Mucosa of descending colon (tissue), 3 donors: ENCODE results near the gene CELF2. TPM values are rescaled to one million over a fixed set of nuclear protein-coding genes. Genes with fewer than 3 reads are reported as not detected.

ENCODE experiments used
- ATAC-seq: fragments of 200-7000 bp; cut with Tn5 transposase; one replicate; pipeline ENCODE4 v1.9.1; 2020; ENCODE audit warnings: mild to moderate bottlenecking, moderate library complexity
- DNase-seq, 3 donors: peaks; one replicate each; pipeline ENCODE4 v3.0.0-alpha.2; 2020
- H3K36me3 ChIP-seq: fragments of 200-600 bp; one replicate; pipeline ENCODE4 v1.8.0; 2021; ENCODE audit warnings: low read depth, mild to moderate bottlenecking
- H3K4me1 ChIP-seq: fragments of 200-600 bp; one replicate; pipeline ENCODE4 v1.8.0; 2021; ENCODE audit warnings: low read depth, mild to moderate bottlenecking
- H3K4me3 ChIP-seq: fragments of 200-600 bp; one replicate; pipeline ENCODE4 v1.8.0; 2021; ENCODE audit warnings: mild to moderate bottlenecking
- H3K9me3 ChIP-seq: fragments of 200-600 bp; one replicate; pipeline ENCODE4 v1.8.0; 2021; ENCODE audit warnings: mild to moderate bottlenecking
- CTCF ChIP-seq: fragments of 200-600 bp; IDR thresholded peaks from one replicate; pipeline ENCODE4 v1.8.0; 2022; ENCODE audit warnings: antibody characterized with exemption, mild to moderate bottlenecking
- intact Hi-C, 2 donors: fragments of 100-400 bp; cut with DNase I in 1 of 2; cut with micrococcal nuclease in 1 of 2; formaldehyde crosslinking; loops; one replicate each; pipeline versions ENCODE4 v1.11.0 to v1.11.1; 2022; cut with DNase I, micrococcal nuclease
- total RNA-seq, 3 donors: library from RNA; stranded (reverse); fragmentation: NEBNext Ultra II Directional in 2 of 3; extraction: Animal tissue kit (Norgen Biotek cat#: 25700) in 2 of 3; gene quantifications; one replicate each; pipeline versions ENCODE4 v1.2.1 to v1.2.4, GENCODE V29; 2021 to 2023
- donor health status: DM: no; HTN: no; CAD: no; lungs with moderate emphysema.
- donor health status: DM: no; HTN: no; CAD: no.
- donor health status: DM: no; HTN: yes; CAD: no.

Gene CELF2
- total RNA-seq, 3 donors from 2014 or later: 31.4 to 56.5 (median 36.1) TPM

DNA sequence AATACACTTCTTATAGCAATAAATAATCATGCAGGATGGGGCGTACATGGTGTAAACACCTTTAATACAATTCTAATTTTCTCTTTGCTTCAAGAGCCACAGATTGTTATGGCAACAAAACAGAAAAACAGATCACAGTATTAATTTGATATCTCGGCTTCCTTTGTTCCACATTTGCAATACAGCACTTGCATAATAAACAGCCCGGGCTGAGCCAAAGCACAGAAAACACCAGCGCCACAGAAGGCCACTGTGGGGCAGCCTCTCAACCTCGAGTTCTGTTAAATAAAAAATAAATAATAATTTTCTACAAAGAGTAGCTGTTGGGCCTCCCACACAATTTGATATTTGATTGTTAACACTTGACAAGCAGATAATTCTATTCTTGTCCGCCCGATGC lies 337.9 kb downstream of the CELF2 start:
- intact Hi-C loops: no loop called here
- H3K9me3 ChIP-seq: no peaks in the 10 kb centered on the region
- TF ChIP-seq CTCF: no peak
- DNase-seq (no peak), ATAC-seq (no peak)
- no peak overlapping the region for H3K4me3 ChIP-seq
- H3K4me1 ChIP-seq: no peaks in the 10 kb centered on the region
- H3K36me3 ChIP-seq: no peaks in the 10 kb centered on the region

GRCh38 chr10:11357439-11357838 lies 339.8 kb downstream of the CELF2 start:
- no peak for ATAC-seq
- intact Hi-C loops: no loop called here
- no peaks in the 10 kb centered on the region for H3K4me1 ChIP-seq
- no peaks in the 10 kb centered on the region for H3K36me3 ChIP-seq
- H3K4me3 ChIP-seq: no peak overlapping the region
- H3K9me3 ChIP-seq: no peaks in the 10 kb centered on the region
- DNase-seq: no peak
- TF ChIP-seq CTCF: no peak

- ATAC-seq (no peak), DNase-seq (no peak)
- no peaks in the 10 kb centered on the region for H3K36me3 ChIP-seq
- H3K9me3 ChIP-seq: no peaks in the 10 kb centered on the region
- H3K4me1 ChIP-seq: no peaks in the 10 kb centered on the region
- H3K4me3 ChIP-seq: no peak overlapping the region
- intact Hi-C loops: no loop called here
- TF ChIP-seq CTCF: no peak
Measured at GRCh38 chr10:11358011-11358410, 340.3 kb downstream of the CELF2 start.

DNA sequence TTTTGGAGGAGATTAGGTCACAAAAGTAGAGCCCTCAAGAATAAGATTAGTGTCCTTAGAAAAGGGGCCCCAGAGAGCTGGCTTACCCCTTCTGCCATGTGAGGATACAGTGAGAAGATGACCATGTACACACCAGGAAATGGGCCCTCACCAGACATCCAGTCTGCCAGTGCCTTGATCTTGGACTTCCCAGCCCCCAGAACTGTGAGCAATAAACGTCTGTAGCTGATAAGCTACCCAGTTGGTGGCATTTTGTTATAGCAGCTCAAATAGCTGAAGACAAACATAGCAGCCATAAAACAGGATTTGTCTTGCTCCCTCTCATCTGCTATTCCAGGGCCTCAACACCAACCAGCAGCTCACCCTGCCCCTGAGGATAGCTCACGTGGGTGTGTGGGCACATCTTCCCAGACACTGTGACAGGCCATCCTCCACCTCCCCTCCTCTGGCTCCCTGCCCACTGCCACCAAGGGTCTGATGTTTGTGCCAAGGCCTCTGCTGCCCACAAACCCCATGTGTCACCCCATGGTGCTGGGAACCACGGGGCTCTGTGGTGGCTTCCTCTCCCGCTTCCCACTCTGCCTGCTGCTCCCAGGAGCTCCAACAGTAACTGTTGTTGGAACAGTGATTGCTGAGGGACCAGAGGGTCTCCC lies 341.4 kb downstream of the CELF2 start:
- Histone ChIP-seq H3K36me3 (no peaks in the 10 kb centered on the region), H3K4me1 (no peaks in the 10 kb centered on the region), H3K4me3 (no peak overlapping the region), H3K9me3 (no peaks in the 10 kb centered on the region)
- ATAC-seq: no peak
- TF ChIP-seq CTCF: no peak
- DNase-seq: no peak
- intact Hi-C loops: no loop called here

DNA sequence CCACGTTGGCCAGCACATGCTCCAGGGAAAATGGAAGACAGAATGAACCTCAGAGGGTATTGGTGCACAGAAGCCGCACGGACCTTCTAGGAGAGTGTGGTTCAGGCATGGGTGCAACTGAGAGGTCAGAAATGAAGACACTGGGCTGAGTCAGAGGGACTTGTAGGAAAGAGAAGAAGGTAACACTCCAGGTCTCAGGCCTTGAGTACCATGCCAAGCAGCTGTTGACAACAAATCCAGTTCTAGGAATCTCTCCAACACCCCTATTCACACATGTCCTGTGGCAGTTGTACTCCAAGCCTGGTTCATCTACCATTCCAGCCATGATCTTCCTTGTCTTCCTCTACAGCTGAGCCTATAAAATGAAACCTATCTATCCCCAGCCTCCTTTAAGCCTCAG lies 342.2 kb downstream of the CELF2 start:
- no peak overlapping the region for H3K4me3 ChIP-seq
- ATAC-seq: no peak
- no peaks in the 10 kb centered on the region for H3K9me3 ChIP-seq
- no peak for DNase-seq
- intact Hi-C loops: no loop called here
- H3K4me1 ChIP-seq: no peaks in the 10 kb centered on the region
- H3K36me3 ChIP-seq: no peaks in the 10 kb centered on the region
- TF ChIP-seq CTCF: no peak

GRCh38 chr10:11363497-11363896 lies 345.8 kb downstream of the CELF2 start:
- ATAC-seq (no peak), DNase-seq (no peak)
- H3K4me1 ChIP-seq: no peaks in the 10 kb centered on the region
- intact Hi-C loops: no loop called here
- no peak for TF ChIP-seq CTCF
- no peaks in the 10 kb centered on the region for H3K9me3 ChIP-seq
- no peaks in the 10 kb centered on the region for H3K36me3 ChIP-seq
- no peak overlapping the region for H3K4me3 ChIP-seq
